Left lung (tissue), 10 donors: ENCODE data around the gene ENAH. TPM values are rescaled to one million over a fixed set of nuclear protein-coding genes. Genes with fewer than 3 reads are reported as not detected.

Experiments used
- ATAC-seq: fragments of 200-7000 bp; cut with Tn5 transposase; one replicate; pipeline ENCODE4 v1.9.1; 2020; ENCODE audit warnings: moderate library complexity
- DNase-seq, 4 donors: peaks; one replicate each; pipeline ENCODE4 v3.0.0-alpha.2; 2013 to 2020
- H3K27ac ChIP-seq, 2 donors: fragments of 200-600 bp; sonication (generic) in 1 of 2; one replicate each; pipeline versions ENCODE4 v1.5.0 to v1.8.0; 2020 to 2021
- H3K27me3 ChIP-seq, 2 donors: fragments of 200-600 bp; sonication (generic) in 1 of 2; one replicate each; pipeline versions ENCODE4 v1.5.0 to v1.8.0; 2020 to 2021
- H3K36me3 ChIP-seq, 2 donors: fragments of 200-600 bp; sonication (generic) in 1 of 2; one replicate each; pipeline versions ENCODE4 v1.5.0 to v1.8.0; 2020 to 2021
- H3K4me1 ChIP-seq, 2 donors: fragments of 200-600 bp; one replicate each; pipeline ENCODE4 v1.8.0; 2021
- H3K4me3 ChIP-seq, 2 donors: fragments of 200-600 bp; sonication (generic) in 1 of 2; one replicate each; pipeline versions ENCODE4 v1.5.0 to v1.8.0; 2020 to 2021; ENCODE audit warnings: mild to moderate bottlenecking in 1 of 2
- H3K9me3 ChIP-seq, 2 donors: fragments of 200-600 bp; sonication (generic) in 1 of 2; one replicate each; pipeline versions ENCODE4 v1.5.0 to v1.8.0; 2020 to 2021
- intact Hi-C, 2 donors: fragments of 100-400 bp; cut with DNase I; formaldehyde crosslinking; loops; one replicate each; pipeline versions ENCODE4 v1.11.2 to v1.14.2; 2022
- polyA plus RNA-seq, 6 donors: library from polyadenylated mRNA; unstranded; fragments of 120-200 nt; gene quantifications; one replicate each; pipeline ENCODE4 v1.2.1, GENCODE V29; 2013; ENCODE audit not compliant: insufficient read length in 6 of 6
- total RNA-seq, 2 donors: library from RNA; stranded (reverse); fragmentation: NEBNext Ultra II Directional; extraction: Animal tissue kit (Norgen Biotek cat#: 25700); gene quantifications; one replicate each; pipeline ENCODE4 v1.2.1, GENCODE V29; 2021
- TF ChIP-seq, protein P1 (sequence below), 2 donors: fragments of 200-600 bp; sonication (generic) in 1 of 2; IDR thresholded peaks; one replicate each; pipeline versions ENCODE4 v1.5.0 to v1.8.0; 2021; ENCODE audit warnings: antibody characterized with exemption in 2 of 2
- donor health status: DM: no; HTN: yes; CAD: no.
- donor health status: DM: no; HTN: no; CAD: no.

The ENAH gene
- total and polyA plus RNA-seq, 8 donors, result 106 to 255 (median 237) TPM

DNA sequence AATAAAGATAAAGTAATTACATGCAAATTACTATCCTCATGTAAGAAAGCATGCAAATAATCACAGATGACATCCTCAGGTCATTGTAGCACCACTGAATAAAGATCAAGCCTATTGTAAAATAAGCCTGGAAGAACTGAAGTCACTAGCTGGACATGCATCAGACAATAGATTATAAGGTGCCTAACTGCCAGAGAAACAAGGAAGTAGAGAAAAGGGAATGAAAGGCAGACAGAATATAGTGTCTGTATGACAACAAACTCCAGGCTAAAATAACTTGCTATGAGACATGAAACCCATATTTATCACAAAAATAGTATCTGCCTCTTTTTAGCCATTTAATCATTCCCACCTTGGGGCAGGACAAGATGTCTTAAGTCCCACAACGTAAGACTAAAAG is 108.7 kb downstream of the ENAH start:
- H3K4me1 ChIP-seq, result no peaks in the 10 kb centered on the region
- no peaks in the 10 kb centered on the region for H3K9me3 ChIP-seq
- no peaks in the 10 kb centered on the region for H3K27me3 ChIP-seq
- intact Hi-C loops, result no loop called here
- no peak overlapping the region for H3K4me3 ChIP-seq
- no peaks in the 10 kb centered on the region for H3K36me3 ChIP-seq
- DNase-seq (no peak), ATAC-seq (no peak)
- H3K27ac ChIP-seq, result no peak overlapping the region
- TF ChIP-seq, protein P1, sequence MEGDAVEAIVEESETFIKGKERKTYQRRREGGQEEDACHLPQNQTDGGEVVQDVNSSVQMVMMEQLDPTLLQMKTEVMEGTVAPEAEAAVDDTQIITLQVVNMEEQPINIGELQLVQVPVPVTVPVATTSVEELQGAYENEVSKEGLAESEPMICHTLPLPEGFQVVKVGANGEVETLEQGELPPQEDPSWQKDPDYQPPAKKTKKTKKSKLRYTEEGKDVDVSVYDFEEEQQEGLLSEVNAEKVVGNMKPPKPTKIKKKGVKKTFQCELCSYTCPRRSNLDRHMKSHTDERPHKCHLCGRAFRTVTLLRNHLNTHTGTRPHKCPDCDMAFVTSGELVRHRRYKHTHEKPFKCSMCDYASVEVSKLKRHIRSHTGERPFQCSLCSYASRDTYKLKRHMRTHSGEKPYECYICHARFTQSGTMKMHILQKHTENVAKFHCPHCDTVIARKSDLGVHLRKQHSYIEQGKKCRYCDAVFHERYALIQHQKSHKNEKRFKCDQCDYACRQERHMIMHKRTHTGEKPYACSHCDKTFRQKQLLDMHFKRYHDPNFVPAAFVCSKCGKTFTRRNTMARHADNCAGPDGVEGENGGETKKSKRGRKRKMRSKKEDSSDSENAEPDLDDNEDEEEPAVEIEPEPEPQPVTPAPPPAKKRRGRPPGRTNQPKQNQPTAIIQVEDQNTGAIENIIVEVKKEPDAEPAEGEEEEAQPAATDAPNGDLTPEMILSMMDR (IDR thresholded peaks at IDR 0.05), result no peak

DNA sequence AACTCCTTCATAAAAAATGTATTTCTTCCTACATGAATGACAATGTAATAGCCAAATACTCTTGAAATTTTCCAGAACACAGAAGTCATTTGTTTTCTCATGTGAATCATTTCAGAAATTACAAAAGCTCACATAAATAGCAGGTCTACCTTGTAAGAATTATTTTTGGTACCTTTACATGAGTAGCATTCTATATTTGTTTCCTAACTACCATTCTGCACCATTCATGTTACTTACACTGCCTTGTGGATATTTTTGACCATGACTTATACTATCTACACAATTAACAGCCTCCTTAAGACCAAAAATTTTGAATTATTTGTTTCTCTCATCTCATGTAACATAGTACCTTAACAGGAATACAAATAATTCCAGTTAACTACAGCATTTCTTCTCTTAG is 109.6 kb downstream of the ENAH start:
- intact Hi-C loops, result no loop called here
- no peaks in the 10 kb centered on the region for H3K36me3 ChIP-seq
- no peak for ATAC-seq

DNA sequence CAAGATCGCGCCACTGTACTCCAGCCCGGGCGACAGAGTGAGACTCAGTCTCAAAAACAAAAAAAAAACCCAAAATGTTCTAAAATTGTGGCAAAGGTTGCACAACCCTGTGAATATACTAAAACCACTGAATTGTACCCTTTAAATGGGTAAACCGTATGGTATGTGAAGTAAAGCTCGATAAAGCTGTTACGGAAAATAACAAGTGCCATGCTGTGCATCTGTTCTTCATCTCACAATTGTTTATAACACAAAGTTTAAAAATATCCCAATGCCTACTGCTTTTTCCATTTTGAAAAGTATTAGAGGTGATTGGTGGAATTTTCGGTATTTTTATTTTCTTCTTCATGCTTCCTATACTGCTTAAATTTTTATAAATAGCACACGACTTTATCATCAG is 111.5 kb downstream of the ENAH start:
- TF ChIP-seq, protein P1 (IDR thresholded peaks at IDR 0.05), result no peak
- no peaks in the 10 kb centered on the region for H3K36me3 ChIP-seq
- intact Hi-C loops, result no loop called here
- no peaks in the 10 kb centered on the region for H3K27me3 ChIP-seq
- ATAC-seq, result no peak
- no peak overlapping the region for H3K27ac ChIP-seq
- no peak overlapping the region for H3K4me3 ChIP-seq
- no peaks in the 10 kb centered on the region for H3K9me3 ChIP-seq
- no peak for DNase-seq
- H3K4me1 ChIP-seq, result no peaks in the 10 kb centered on the region

More for the DNA sequence above, 109.6 kb downstream of the ENAH start:
- Histone ChIP-seq H3K27me3 (no peaks in the 10 kb centered on the region), H3K4me1 (no peaks in the 10 kb centered on the region), H3K9me3 (no peaks in the 10 kb centered on the region), H3K27ac (no peak overlapping the region), H3K4me3 (no peak overlapping the region)
- no peak for DNase-seq
- TF ChIP-seq, protein P1 (IDR thresholded peaks at IDR 0.05), result no peak

DNA sequence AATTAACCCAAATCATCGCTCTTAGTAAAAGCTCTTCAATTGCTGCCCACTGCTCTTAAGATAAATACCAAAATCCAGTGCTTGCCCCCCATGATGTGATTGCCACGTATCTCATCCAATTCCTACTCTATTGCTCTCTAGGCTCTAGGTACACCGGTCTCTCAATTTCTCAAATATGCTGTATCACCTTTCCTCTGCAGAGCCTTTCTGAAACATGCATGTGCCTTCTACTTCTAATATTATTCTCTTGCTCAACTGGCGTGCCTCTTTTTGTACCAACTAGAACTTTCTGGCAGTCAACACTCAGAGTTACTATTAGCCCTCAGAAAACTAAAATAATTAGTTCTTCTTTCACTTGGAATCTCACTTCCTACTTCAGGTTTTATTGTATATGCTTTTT is 113.3 kb downstream of the ENAH start:
- intact Hi-C loops, result no loop called here
- Histone ChIP-seq H3K27ac (no peak overlapping the region), H3K4me3 (no peak overlapping the region), H3K27me3 (no peaks in the 10 kb centered on the region), H3K4me1 (no peaks in the 10 kb centered on the region), H3K9me3 (no peaks in the 10 kb centered on the region), H3K36me3 (no peaks in the 10 kb centered on the region)
- DNase-seq, result no peak
- ATAC-seq, result no peak
- TF ChIP-seq, protein P1 (IDR thresholded peaks at IDR 0.05), result no peak

DNA sequence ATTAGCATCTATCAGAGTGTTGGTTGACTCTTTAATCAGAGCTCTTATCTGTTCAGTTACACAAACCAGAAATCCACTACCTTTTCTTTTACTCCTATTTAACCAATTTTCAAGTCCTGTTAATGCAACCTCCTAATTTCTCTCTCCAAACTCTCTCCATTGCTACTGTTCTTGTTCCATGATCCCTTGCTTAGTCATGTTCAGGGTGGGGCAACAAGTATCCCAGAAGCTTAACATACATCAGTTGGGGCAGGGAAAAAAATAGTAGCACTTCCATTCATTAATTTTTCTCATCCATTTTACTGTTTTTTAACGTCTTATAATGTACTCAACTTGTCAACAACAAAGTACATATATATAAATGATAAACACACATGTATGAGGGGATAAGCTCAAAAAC is 113.9 kb downstream of the ENAH start:
- intact Hi-C loops, result no loop called here
- Histone ChIP-seq H3K4me1 (no peaks in the 10 kb centered on the region), H3K27ac (no peak overlapping the region), H3K36me3 (no peaks in the 10 kb centered on the region), H3K9me3 (no peaks in the 10 kb centered on the region), H3K4me3 (no peak overlapping the region), H3K27me3 (no peaks in the 10 kb centered on the region)
- ATAC-seq (no peak), DNase-seq (no peak)
- TF ChIP-seq, protein P1 (IDR thresholded peaks at IDR 0.05), result no peak
